ENCODE measurements around the gene ITGB2.

DNA sequence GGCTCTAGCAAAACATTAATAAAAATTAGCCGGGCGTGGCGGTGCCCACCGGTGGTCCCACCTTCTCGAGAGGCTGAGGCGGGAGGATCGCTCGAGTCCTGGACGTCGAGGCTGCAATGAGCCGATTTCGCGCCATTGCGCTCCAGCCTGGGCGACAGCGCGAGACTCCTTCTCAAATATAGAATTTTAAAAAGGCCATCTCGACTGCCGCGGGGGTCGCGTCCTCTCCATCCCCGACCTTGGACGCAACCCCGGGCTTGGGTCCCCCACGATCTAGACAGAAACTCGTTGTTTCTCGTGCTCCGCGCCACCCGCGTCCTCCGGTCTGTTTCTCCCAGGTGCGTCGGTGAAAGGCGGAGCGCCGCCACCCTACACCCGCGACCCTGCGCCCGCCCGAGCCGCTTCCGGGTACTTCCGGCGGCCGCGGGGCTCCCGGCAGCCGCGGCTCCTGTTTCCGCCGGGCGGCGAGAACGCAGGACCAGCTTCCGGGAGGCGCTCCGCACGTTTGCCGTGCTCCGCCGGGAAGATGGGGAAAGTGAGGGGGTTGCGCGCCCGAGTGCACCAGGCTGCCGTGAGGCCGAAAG is 18.9 kb upstream of the ITGB2 start, which contains the start of gene SLX9:
- TF ChIP-seq CTCF (IDR thresholded peaks at IDR 0.05), result peak in 1 of 3 experiments; percentile 17
- peak; percentile 68 for TF ChIP-seq POLR2A (IDR thresholded peaks at IDR 0.05; ENCODE audit: low read depth)
- no peak for TF ChIP-seq EP300 (IDR thresholded peaks at IDR 0.05)
